Activated CD8-positive, alpha-beta T cell treated with anti-CD3 and anti-CD28 coated beads for 36 hours (primary cell): ENCODE data around the gene TMED6. TPM values are rescaled to one million over a fixed set of nuclear protein-coding genes. Genes with fewer than 3 reads are reported as not detected.

Experiments
- ATAC-seq: fragments of 200-7000 bp; cut with Tn5 transposase; one replicate; pipeline ENCODE4 v1.10.0; 2021; ENCODE audit warnings: mild to moderate bottlenecking, moderate library complexity
- CTCF ChIA-PET: fragments of 350-600 bp; sonication (Branson Sonifier 250); formaldehyde crosslinking; loops from one replicate; lab custom pipeline; 2021; ENCODE audit warnings: antibody characterized with exemption; lab: Charles Lee
- POLR2A ChIA-PET: fragments of 350-600 bp; sonication (Branson Sonifier 250); formaldehyde crosslinking; loops from one replicate; lab custom pipeline; 2021; ENCODE audit warnings: antibody characterized with exemption; lab: Charles Lee
- DNase-seq: peaks from one replicate; pipeline ENCODE4 v3.0.0-alpha.2; 2020
- H3K27ac Mint-ChIP-seq: one replicate; pipeline ENCODE4 v1.8.0; 2021; ENCODE audit warnings: mild to moderate bottlenecking, mixed read lengths
- H3K27me3 Mint-ChIP-seq: one replicate; pipeline ENCODE4 v1.8.0; 2021; ENCODE audit warnings: mixed read lengths
- H3K36me3 Mint-ChIP-seq: one replicate; pipeline ENCODE4 v1.8.0; 2021; ENCODE audit warnings: low read depth, mixed read lengths
- H3K4me1 Mint-ChIP-seq: one replicate; pipeline ENCODE4 v1.8.0; 2021; ENCODE audit warnings: low read depth, mixed read lengths
- H3K4me3 Mint-ChIP-seq: one replicate; pipeline ENCODE4 v1.8.0; 2021; ENCODE audit warnings: mild to moderate bottlenecking, moderate library complexity, mixed read lengths
- H3K9me3 Mint-ChIP-seq: one replicate; pipeline ENCODE4 v1.8.0; 2021; ENCODE audit warnings: mixed read lengths
- CTCF ChIP-seq: fragments of 200-600 bp; IDR thresholded peaks from one replicate; pipeline ENCODE4 v1.8.0; 2022; ENCODE audit warnings: antibody characterized with exemption, mild to moderate bottlenecking
- intact Hi-C: fragments of 100-400 bp; cut with micrococcal nuclease; formaldehyde crosslinking; loops from one replicate; pipeline ENCODE4 v1.10.0; 2022
- total RNA-seq, 2 experiments: library from RNA; stranded (reverse); gene quantifications; one replicate each; pipeline ENCODE4 v1.2.3, GENCODE V29; 2021

TMED6 gene
- total RNA-seq, 2 experiments from 2014 or later, result 1.2 to 2.2 TPM

DNA sequence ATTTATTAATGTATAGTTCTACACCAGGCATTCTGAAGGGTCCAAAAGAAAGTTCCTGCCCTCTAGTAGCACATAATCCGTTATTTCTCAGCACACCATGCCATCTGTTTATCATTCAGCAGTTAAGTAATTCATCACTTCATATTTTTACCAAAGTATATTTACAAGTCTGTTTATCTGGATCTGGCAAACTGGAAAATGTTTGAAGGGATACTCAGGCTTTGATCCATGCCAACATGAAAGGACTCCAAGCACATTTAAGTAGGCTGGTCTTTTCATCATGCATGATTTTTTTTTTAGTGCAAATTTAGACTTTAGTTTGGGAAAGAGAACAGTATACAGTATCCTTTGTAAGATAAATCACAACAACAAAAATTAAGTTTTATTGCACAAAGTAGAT is 44.5 kb downstream of the TMED6 start:
- no peak for DNase-seq
- Mint-ChIP-seq H3K27me3 (no peaks in the 10 kb centered on the region), H3K4me1 (peaks cover 9% of the 10 kb centered on the region), H3K9me3 (no peaks in the 10 kb centered on the region), H3K36me3 (peaks cover 5% of the 10 kb centered on the region), H3K27ac (no peak overlapping the region), H3K4me3 (no peak overlapping the region)
- CTCF ChIA-PET, result no interaction called here
- POLR2A ChIA-PET, result interaction anchor here (1.2 kb wide), 1 partner anchor 174 kb away, joined by 3 read pairs; no protein-coding TSS in a partner anchor
- no peak for ATAC-seq
- TF ChIP-seq CTCF, result no peak
- intact Hi-C loops, result no loop called here

GRCh38 chr16:69306031-69306430 is 45.6 kb downstream of the TMED6 start:
- Mint-ChIP-seq H3K4me3 (no peak overlapping the region), H3K9me3 (no peaks in the 10 kb centered on the region), H3K4me1 (peaks cover 7% of the 10 kb centered on the region), H3K27ac (no peak overlapping the region), H3K27me3 (no peaks in the 10 kb centered on the region), H3K36me3 (peaks cover 2% of the 10 kb centered on the region)
- ATAC-seq (no peak), DNase-seq (no peak)
- no peak for TF ChIP-seq CTCF
- ChIA-PET POLR2A (interaction anchor here (1.2 kb wide), 1 partner anchor 173 kb away, joined by 3 read pairs; no protein-coding TSS in a partner anchor), CTCF (interaction anchor here (1.5 kb wide), 1 partner anchor 156 kb away, joined by 5 read pairs; no protein-coding TSS in a partner anchor)
- intact Hi-C loops, result no loop called here

- Mint-ChIP-seq H3K9me3 (no peaks in the 10 kb centered on the region), H3K4me3 (no peak overlapping the region), H3K4me1 (no peaks in the 10 kb centered on the region), H3K27ac (no peak overlapping the region), H3K36me3 (peaks cover 2% of the 10 kb centered on the region), H3K27me3 (no peaks in the 10 kb centered on the region)
- ChIA-PET POLR2A (no interaction called here), CTCF (interaction anchor here (1.0 to 1.1 kb wide), 3 partner anchors 12 to 17 kb away, joined by 3 read pairs; no protein-coding TSS in a partner anchor)
- no peak for ATAC-seq
- DNase-seq, result no peak
- intact Hi-C loops, result no loop called here
- TF ChIP-seq CTCF, result no peak
Measured at GRCh38 chr16:69302301-69302700, 49.3 kb downstream of the TMED6 start.

DNA sequence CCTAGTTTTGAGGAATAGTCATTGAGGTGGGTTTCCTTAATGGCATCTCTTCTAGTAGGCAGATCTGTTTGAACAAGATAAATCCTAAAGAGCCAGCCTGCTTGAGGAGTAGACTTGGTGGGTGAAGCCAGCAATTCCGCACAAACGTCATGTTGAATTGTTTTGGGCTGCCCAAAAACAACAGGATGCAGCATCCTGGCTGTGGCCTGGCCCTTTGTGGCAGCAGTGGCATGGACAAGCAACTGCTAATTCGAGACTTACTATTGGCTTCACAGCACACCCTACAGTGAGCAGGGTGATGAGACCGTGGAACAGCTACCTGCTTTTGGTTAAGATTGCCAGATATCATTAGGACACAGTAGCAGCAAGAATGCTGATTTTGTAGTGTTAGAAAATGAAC is 49.7 kb downstream of the TMED6 start:
- DNase-seq (no peak), ATAC-seq (no peak)
- no peak for TF ChIP-seq CTCF
- no peak overlapping the region for H3K27ac Mint-ChIP-seq
- intact Hi-C loops, result no loop called here
- no peaks in the 10 kb centered on the region for H3K9me3 Mint-ChIP-seq
- no peaks in the 10 kb centered on the region for H3K4me1 Mint-ChIP-seq
- peaks cover 2% of the 10 kb centered on the region for H3K36me3 Mint-ChIP-seq
- no peaks in the 10 kb centered on the region for H3K27me3 Mint-ChIP-seq
- POLR2A ChIA-PET, result no interaction called here
- no peak overlapping the region for H3K4me3 Mint-ChIP-seq
- CTCF ChIA-PET, result interaction anchor here (0.9 to 1.2 kb wide), 4 partner anchors 12 to 152 kb away, joined by 3 to 5 read pairs (median 3); no protein-coding TSS in a partner anchor

DNA sequence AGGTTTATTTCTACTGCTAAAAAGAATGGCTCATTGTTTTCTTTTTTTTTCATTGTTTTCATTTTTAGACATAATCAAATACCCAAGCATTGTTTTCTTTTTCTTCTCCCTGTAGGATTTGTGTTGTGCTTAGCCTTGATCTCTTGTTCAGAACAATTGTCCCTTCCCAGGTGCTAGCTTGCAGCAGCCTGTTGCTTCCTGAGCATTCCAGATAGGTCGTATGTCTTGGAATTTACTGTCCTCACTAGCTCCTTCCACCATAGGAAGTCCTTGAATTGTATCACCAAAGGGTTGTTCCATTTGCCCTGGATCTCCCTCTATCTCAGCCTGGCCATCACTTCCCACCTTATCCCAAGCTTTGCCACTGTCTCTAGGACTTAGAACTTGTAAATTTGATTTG is 50.4 kb downstream of the TMED6 start:
- ChIA-PET CTCF (interaction anchor here (0.9 to 1.2 kb wide), 3 partner anchors 10 to 152 kb away, joined by 3 to 5 read pairs (median 4); partner anchors contain the start of gene VPS4A), POLR2A (interaction anchor here (0.7 kb wide), 1 partner anchor 151 kb away, joined by 4 read pairs; no protein-coding TSS in a partner anchor)
- peaks cover 2% of the 10 kb centered on the region for H3K36me3 Mint-ChIP-seq
- no peak for TF ChIP-seq CTCF
- no peaks in the 10 kb centered on the region for H3K27me3 Mint-ChIP-seq
- H3K4me1 Mint-ChIP-seq, result no peaks in the 10 kb centered on the region
- intact Hi-C loops, result no loop called here
- H3K27ac Mint-ChIP-seq, result no peak overlapping the region
- H3K9me3 Mint-ChIP-seq, result no peaks in the 10 kb centered on the region
- ATAC-seq (no peak), DNase-seq (no peak)
- H3K4me3 Mint-ChIP-seq, result no peak overlapping the region
